ENCODE results near the gene PMEPA1. TPM values are rescaled to one million over a fixed set of nuclear protein-coding genes. Genes with fewer than 3 reads are reported as not detected.

Gene PMEPA1
- total RNA-seq, 4 donors from 2014 or later = 3.3 to 5.5 (median 4.6) TPM

DNA sequence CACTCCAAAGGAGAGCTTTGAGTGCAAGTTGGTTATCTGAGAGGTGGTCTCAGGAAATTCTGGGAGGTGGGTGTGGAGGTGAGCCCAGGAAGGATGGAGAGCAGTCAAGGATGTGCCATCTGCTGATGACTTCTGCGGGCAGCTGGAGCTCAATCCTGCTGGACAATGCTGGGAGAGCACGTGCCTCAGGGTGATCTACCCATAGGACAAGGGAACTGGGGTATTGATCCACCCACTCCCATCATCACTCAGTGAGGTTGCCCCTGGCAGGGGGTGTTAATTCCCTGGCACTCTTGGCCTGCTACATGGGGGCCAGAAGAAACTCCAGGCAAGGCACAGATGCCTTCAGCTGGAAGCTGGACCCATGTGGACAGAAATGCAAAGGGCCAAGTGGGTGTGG, 82.5 kb downstream of the PMEPA1 start:
- Histone ChIP-seq H3K27me3 (no peaks in the 10 kb centered on the region), H3K27ac (peak overlapping the region; percentile 53 to 81 (median 73)), H3K9me3 (peaks cover 0 to 3% (median 0%) of the 10 kb centered on the region in 4 donors), H3K36me3 (no peaks in the 10 kb centered on the region), H3K4me3 (no peak overlapping the region), H3K4me1 (peaks cover 0 to 6% (median 4%) of the 10 kb centered on the region in 4 donors)
- no peak for DNase-seq
- TF ChIP-seq, protein P1, sequence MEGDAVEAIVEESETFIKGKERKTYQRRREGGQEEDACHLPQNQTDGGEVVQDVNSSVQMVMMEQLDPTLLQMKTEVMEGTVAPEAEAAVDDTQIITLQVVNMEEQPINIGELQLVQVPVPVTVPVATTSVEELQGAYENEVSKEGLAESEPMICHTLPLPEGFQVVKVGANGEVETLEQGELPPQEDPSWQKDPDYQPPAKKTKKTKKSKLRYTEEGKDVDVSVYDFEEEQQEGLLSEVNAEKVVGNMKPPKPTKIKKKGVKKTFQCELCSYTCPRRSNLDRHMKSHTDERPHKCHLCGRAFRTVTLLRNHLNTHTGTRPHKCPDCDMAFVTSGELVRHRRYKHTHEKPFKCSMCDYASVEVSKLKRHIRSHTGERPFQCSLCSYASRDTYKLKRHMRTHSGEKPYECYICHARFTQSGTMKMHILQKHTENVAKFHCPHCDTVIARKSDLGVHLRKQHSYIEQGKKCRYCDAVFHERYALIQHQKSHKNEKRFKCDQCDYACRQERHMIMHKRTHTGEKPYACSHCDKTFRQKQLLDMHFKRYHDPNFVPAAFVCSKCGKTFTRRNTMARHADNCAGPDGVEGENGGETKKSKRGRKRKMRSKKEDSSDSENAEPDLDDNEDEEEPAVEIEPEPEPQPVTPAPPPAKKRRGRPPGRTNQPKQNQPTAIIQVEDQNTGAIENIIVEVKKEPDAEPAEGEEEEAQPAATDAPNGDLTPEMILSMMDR (IDR thresholded peaks at IDR 0.05) = no peak
- TF ChIP-seq POLR2A (IDR thresholded peaks at IDR 0.05) = no peak

DNA sequence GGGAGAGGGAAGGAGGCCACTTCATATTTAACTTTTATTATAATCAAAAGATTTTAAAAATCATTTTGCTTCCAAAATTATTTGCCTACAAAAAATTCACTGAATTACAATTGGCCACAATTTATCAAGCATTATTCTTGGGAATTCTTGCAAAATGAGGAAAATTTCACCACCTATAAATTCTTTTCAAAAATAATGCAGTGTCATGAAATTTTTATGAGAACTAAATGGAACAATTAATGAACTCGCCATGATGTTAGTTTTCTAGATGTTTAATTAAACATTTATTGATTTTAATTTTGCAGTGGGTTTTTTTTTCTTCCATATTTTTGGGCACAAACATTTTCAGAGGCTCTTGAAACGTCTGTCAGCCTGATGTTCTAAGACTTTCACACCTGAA, 83.8 kb downstream of the PMEPA1 start:
- H3K4me1 ChIP-seq = peaks cover 0 to 9% (median 5%) of the 10 kb centered on the region in 4 donors
- peaks cover 0 to 3% (median 0%) of the 10 kb centered on the region in 4 donors for H3K9me3 ChIP-seq
- no peak for DNase-seq
- TF ChIP-seq, protein P1 (IDR thresholded peaks at IDR 0.05) = no peak
- TF ChIP-seq POLR2A (IDR thresholded peaks at IDR 0.05) = no peak
- no peaks in the 10 kb centered on the region for H3K36me3 ChIP-seq
- no peaks in the 10 kb centered on the region for H3K27me3 ChIP-seq
- no peak overlapping the region for H3K4me3 ChIP-seq
- H3K27ac ChIP-seq = no peak overlapping the region

DNA sequence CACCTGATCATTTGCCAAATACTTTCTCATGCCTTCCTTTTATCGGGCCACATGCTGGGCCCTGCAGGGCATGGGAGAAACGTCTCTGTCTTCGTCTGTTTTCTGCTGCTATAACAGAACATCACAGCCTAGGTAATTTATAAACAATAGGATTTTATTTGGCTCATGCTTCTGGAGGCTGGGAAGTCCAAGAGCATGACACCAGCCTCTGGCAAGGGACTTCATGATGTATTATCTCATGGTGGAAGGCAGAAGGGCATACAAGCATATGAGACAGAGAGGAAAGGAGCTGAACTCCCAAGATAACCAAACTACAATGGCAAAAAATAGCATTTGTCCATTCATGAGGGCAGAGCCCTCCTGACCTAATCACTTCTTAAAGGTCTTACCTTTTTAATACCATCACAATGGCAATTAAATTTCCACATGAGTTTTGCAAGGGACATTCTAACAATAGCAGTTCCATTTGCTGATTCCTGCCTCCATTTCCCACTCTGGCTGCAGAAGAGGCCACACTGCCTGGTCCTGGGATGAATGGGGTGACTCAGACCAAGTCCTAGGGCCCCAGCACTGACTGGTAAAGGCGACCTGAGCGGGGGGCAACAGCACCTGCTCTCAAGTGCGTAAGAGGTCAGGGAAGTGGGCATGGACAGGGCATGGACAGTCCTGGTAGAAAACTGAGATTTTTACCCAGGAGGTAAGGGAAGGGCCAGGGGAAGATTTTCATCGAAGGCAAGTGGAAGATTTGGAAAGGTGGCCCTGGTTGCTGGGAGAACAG, 84.4 kb downstream of the PMEPA1 start:
- H3K4me1 ChIP-seq = peaks cover 0 to 12% (median 7%) of the 10 kb centered on the region in 4 donors
- H3K27me3 ChIP-seq = no peaks in the 10 kb centered on the region
- DNase-seq = no peak
- no peaks in the 10 kb centered on the region for H3K36me3 ChIP-seq
- no peak overlapping the region for H3K27ac ChIP-seq
- peaks cover 0 to 3% (median 0%) of the 10 kb centered on the region in 4 donors for H3K9me3 ChIP-seq
- no peak overlapping the region for H3K4me3 ChIP-seq
- TF ChIP-seq POLR2A (IDR thresholded peaks at IDR 0.05) = no peak
- TF ChIP-seq, protein P1 (IDR thresholded peaks at IDR 0.05) = no peak

DNA sequence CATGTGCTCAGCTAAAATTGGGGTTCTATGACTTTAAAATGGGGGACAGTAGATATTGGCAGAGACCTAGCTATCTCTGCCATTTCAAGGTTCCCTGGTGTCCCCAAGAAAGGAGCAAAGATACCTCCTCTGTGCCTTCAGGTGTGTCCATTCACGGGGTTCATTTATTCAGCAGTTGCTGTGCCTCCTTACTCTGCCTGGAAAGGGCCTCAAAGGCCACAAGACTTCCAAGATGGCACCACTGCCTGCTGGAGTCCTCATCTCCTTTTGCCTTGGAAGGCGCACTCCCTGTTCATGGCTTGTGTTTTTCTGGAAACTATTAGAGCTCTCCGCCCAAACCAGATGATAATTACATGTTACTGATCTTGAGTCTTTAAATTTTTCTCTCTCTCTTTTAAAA, 85.7 kb downstream of the PMEPA1 start:
- DNase-seq = no peak
- no peaks in the 10 kb centered on the region for H3K36me3 ChIP-seq
- no peak for TF ChIP-seq POLR2A (IDR thresholded peaks at IDR 0.05)
- TF ChIP-seq, protein P1 (IDR thresholded peaks at IDR 0.05) = no peak
- no peak overlapping the region for H3K4me3 ChIP-seq
- peaks cover 0 to 16% (median 13%) of the 10 kb centered on the region in 4 donors for H3K4me1 ChIP-seq
- no peaks in the 10 kb centered on the region for H3K27me3 ChIP-seq
- H3K9me3 ChIP-seq = peaks cover 0 to 3% (median 0%) of the 10 kb centered on the region in 4 donors
- no peak overlapping the region for H3K27ac ChIP-seq

DNA sequence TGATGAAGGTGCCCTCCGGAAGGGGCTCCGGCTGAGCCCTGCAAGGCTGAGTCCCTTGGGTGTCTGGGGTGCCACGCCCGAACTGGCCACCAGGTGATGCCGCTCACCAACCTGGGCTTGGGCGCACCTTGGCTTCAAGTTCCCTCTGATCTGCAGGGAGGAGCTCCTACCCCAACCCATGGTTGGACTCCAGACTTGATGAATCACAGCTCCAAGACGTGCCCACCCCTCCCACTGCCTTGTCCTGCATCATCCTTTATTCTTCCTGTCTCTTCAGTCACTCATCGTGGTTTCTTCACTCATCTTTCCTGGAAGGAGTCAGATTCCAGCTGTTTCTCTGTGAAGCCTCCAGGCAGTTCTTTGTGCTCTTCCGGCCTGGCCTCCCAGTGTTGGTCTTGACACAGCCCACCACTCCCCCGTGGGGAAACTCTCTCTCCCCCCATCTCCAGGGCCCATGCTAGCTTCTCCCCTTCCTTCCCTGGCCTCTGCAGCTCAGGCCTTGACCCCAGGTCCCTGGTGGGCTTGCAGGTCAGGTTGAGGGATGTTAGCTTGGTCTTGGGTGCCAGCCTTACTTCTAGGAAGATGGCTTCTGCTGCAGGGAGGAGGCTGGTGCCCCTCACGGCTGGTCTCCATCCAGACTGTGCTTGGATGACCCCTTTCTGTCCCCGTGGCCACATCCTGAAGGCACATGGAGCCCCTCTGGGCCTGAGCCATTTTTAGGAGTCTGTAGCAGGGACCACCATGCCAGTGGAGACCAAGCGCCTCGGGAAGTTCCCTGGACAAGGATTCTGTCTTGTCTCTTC, 87.0 kb downstream of the PMEPA1 start:
- H3K4me1 ChIP-seq = peaks cover 8 to 25% (median 22%) of the 10 kb centered on the region in 4 donors
- no peak overlapping the region for H3K27ac ChIP-seq
- DNase-seq = peak; percentile 68 to 88 (median 77)
- no peaks in the 10 kb centered on the region for H3K27me3 ChIP-seq
- H3K36me3 ChIP-seq = no peaks in the 10 kb centered on the region
- TF ChIP-seq POLR2A (IDR thresholded peaks at IDR 0.05) = no peak
- TF ChIP-seq, protein P1 (IDR thresholded peaks at IDR 0.05) = peak; percentile 70 to 84 (median 81)
- no peak overlapping the region for H3K4me3 ChIP-seq
- peaks cover 0 to 3% (median 0%) of the 10 kb centered on the region in 4 donors for H3K9me3 ChIP-seq

All from Peyer's patch (tissue), 4 donors.